A204.1 (cell line): ENCODE data around the gene DHX30.
"Not testable (repeated sequence)": the region's sequence is repeated elsewhere in the genome, so short reads cannot be mapped to it uniquely, and the experiment has no call there.

Source experiments
- FAIRE-seq: peaks from 2 replicates; lab custom pipeline; 2012; peaks lifted over from hg19 to GRCh38; lab: Jason Lieb, UNC

Gene DHX30

DNA sequence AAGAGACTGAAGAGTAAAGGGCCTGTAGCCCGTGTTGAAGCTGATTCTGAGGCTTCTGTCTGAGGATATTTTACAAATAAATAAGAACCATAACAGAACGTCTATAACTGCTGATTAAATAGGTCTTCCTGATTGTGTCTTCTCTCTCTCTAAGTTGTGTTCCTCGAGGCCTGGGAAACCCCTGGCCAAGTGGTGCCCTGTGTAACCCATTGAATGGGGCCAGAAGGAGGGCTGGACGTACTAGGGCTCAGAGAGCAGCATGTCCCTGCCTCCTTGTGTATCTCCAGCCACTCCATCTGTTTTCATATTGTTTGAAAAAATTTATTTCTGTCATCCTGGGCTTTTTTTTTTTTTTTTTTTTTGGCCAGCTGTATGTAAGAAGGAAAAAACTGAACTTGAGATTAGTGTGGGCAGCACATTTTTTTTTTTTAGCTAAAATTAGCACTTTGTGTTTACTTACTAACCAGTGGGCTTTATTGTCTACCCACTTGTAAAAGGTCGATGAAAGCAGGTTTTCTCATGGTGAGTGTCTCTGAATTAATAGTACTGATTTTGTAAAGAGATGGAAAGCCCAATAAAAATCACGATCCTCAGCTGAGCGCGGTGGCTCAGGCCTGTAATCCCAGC lies 10.7 kb downstream of the DHX30 start:
- no peak for FAIRE-seq

DNA sequence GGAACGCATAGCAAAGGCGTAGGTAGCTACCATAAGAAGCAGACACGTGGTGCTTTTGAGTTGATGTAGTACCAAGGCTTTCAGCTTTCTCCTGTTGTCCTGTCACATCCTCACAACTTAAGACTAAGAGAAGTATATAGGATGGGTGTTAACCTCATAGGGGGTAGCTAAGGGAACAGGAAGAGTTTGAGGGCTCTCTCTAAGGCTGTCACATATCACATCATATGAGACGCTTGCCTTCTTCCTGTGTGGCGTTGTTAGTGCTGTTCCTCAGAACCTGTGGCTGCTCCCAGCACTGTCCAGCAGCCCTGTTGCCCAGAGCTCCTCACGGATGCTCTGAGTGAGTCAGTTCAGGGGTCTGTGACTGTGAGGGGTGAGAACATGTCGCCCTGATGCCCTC lies 14.7 kb downstream of the DHX30 start:
- no peak for FAIRE-seq

DNA sequence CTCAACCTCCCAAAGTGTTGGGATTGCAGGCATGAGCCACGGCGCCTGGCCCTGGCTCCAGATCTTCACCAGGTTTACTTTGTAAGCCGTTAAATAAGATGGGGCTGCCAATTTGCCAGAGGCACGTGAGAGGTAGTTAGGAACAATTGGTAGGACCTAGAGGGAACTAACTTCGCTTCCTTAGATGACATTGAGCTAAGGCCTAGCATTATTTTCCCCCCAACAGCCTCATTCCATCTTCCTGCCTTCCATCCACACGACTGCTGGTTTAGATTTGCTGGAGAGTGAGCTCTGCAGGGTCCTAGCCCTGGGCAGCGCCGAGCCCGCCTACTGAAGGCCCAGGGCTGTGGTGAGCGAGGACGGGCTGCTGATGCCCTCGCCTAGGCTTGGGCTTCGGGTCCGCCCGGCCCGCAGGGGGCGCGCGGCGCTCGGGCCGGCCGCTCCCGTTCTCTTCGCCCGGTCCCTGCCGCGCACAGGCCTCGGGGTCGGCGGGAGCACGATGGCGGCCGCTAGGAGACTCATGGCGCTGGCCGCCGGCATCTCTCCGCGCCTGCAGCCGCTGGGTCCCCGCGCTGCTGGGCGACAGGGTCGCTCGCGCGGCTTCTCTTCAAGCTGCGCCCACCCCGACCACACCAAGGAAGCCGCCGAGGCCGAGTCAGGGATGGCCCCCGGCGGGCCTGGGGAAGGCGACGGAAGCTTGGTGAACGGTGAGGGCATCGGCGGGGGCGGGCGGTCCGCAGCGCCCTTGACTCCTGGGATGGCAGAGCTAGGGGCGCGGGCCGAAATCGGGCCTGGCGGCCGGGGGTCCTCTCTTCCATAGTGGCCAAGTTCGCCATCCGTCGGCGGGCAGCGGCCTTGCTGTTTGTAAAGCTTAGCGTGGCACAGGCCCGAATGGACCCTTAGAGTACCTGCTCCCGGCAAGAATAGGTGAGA lies 21.9 kb downstream of the DHX30 start:
- FAIRE-seq, result no peak

DNA sequence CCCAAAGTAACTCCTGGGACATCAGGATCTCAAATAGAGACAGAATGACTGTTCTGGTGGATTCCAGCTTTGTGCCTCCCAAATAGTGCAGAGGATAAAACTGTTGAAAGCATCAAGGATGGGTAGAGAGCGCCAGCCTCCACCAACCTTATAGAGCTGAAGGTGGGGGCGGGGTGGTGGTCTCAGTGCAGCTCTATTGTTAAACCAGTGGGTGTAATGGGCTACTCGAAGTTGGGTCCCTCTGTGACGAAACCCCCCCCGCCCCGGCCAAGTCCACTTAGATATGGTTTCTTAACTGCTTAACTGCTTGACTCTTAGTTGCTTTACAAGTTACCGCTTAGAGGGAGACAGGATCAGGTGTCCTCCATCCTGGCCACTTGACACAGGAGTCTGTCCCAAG lies 22.7 kb downstream of the DHX30 start:
- FAIRE-seq, result no peak

DNA sequence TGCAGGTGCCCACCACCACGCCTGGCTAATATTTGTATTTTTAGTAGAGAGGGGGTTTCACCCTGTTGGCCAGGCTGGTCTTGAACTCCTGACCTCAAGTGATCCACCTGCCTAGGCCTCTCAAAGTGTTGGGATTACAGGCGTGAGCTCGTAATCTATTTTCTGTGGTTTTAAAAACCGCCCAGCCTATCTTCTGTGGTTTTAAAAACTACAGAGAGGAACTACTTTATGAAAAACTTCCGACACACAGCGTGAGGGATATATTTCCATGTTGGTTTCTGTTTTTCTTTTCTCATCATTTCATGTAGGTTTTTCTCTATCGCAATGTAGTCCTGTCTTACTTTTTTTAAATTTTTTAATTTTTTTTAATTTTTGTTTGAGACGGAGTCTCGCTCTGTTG lies 26.5 kb downstream of the DHX30 start:
- FAIRE-seq, result not testable (repeated sequence)

DNA sequence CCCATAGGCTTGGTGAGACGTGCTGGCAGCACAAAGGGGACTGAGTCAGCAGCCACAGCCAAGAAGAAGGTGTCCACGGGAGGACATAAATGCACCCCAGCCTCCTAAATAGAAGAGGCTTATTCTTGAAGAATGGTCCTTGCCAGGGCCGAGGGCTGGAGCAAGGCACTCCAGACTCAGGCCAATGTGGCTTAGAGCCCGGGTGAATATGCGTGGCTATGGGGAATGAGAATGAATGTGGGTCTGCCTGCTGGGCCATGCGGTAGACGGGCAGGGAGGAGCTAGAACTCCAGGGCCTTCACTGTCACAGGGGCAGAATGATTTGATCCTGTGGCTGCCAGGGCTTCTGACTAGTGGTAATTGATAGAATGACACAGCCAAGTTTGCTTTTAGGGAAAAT lies 34.0 kb downstream of the DHX30 start:
- FAIRE-seq, result no peak

DNA sequence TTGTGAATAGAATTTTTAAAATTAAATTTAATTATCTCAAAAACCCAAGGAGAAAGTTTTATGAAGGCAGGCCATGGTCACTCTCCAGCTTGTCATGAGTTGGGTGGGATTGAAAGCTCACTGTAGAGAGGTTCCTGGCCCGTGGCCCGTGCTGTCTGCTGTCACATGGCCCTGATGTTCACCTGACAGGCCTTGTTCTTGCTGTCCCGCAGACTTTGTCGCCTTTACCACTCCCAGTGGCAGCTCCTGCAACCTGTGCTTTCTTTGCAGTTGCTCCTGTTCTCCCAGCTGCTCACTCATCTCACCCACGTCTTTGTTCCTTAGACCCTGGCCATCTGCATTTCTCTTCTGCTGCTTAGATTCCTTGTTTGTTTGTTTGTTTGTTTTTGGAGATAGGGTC lies 35.6 kb downstream of the DHX30 start:
- no peak for FAIRE-seq

DNA sequence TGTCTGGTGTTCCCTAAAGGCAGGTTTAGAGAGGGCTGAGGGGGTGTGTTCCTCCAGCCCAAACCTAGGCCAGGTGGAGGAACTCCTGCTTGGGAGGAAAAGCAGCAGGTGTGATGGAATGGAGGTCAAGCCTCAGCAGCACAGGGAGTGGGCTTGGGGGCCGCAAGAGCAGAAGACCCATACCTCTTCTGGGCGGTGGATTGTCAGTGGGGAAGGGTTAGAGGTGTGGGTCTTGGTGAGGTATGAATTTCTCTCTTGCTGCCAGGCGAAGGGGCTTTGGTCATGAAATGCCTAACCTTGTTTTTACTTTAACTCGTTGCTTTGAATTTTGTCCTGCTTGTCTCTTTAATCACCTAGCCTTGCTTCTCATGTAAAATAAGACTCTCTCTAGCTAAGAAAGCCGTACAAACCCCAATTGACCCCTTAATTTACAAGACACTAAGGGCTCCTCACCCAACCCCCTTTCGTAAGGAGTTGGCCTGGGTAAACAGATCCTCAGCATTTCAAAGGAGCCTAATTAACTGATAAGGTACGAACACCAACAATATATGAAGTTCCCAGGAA lies 38.9 kb downstream of the DHX30 start:
- FAIRE-seq, result no peak

DNA sequence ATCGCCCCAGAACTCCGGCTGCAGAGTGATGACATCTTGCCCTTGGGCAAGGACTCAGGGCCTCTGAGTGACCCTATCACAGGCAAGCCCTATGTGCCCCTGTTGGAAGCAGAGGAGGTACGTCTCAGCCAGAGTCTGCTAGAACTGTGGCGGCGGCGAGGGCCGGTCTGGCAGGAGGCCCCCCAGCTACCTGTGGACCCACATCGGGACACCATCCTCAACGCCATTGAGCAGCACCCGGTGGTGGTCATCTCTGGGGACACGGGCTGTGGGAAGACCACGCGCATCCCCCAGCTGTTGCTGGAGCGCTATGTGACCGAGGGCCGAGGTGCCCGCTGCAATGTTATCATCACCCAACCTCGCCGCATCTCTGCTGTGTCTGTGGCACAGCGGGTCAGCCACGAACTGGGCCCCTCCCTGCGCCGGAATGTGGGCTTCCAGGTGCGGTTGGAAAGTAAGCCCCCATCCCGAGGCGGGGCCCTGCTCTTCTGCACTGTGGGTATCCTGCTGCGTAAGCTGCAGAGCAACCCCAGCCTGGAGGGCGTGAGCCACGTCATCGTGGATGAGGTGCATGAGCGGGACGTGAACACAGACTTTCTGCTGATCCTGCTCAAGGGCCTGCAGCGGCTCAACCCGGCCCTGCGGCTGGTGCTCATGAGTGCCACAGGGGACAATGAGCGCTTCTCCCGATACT lies 43.4 kb downstream of the DHX30 start:
- no peak for FAIRE-seq

DNA sequence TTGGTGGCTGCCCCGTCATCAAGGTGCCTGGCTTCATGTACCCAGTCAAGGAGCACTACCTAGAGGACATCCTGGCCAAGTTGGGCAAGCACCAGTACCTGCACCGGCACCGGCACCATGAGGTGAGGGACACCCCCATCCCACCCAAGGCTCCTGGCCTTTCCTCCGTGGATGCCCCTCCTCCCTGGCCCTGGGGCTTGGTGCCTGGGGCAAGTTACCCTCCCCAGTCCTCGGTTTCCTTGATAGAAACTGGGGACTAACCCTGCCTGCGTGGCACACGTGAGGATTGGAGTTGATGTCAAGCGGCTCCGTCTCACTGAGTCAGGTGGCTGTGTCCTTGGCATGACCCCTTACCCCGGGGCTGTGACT lies 43.9 kb downstream of the DHX30 start:
- FAIRE-seq, result no peak

DNA sequence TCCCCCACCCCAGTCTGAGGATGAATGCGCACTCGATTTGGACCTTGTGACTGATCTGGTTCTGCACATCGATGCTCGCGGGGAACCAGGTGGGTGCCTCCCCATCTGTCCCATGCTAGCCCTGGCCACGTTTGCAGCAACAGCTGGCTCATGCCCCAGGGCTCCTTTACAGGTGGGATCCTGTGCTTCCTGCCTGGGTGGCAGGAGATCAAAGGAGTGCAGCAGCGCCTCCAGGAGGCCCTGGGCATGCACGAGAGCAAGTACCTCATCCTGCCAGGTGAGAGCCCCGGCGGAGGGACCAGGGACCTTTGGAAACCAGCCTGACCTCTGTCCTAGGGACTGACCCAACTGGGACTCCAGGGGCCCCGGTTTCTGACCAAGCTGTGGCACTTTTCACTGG lies 44.3 kb downstream of the DHX30 start:
- no peak for FAIRE-seq

DNA sequence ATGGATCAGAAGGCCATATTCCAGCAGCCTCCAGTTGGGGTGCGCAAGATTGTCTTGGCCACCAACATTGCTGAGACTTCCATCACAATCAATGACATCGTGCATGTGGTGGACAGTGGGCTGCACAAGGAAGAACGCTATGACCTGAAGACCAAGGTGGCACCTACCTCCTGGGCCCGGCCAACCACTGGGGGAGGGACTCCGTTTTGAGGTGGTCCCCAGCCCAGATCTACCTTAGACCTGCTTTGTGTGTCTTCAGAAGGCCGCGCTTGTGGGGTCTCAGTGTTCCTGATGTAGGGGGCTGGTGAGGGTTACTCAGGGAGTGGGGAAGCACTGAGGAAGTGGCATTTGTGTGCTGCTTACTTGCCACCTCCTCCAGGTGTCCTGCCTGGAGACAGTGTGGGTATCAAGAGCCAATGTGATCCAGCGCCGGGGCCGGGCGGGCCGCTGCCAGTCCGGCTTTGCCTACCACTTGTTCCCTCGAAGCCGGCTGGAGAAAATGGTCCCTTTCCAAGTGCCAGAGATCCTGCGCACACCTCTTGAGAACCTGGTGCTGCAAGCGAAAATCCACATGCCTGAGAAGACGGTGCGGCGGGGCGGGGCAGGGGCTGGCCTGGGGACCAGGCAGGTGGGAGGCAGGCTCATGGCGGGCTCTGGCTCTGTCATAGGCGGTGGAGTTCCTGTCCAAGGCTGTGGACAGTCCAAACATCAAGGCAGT lies 45.0 kb downstream of the DHX30 start:
- FAIRE-seq, result no peak

DNA sequence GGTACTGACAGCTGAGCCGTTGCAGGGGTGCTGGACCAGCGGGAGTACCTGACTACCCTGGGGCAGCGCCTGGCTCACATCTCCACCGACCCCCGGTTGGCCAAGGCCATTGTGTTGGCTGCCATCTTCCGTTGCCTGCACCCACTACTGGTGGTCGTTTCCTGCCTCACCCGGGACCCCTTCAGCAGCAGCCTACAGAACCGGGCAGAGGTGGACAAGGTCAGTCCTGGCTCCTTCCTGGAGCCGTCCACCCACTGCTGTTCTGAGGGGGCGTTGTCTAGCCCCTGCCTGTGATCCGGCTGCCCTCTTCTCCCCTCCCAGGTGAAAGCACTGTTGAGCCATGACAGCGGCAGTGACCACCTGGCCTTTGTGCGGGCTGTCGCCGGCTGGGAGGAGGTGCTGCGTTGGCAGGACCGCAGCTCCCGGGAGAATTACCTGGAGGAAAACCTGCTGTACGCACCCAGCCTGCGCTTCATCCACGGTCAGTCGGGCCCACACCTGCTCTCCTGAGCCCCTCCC lies 45.7 kb downstream of the DHX30 start:
- no peak for FAIRE-seq

DNA sequence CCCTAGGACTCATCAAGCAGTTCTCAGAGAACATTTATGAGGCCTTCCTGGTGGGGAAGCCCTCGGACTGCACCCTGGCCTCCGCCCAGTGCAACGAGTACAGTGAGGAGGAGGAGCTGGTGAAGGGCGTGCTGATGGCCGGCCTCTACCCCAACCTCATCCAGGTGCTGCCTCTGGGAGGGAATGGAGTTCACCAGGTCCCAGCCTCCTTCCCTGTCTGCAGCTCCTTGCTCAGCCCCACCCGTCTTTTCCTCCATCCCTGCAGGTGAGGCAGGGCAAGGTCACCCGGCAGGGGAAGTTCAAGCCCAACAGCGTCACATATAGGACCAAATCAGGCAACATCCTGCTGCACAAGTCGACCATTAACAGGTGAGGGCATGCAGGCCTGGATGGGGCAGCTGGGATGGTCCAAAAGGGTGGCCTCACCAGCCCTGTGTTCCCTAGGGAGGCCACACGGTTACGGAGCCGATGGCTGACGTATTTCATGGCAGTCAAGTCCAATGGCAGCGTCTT lies 46.3 kb downstream of the DHX30 start:
- no peak for FAIRE-seq

DNA sequence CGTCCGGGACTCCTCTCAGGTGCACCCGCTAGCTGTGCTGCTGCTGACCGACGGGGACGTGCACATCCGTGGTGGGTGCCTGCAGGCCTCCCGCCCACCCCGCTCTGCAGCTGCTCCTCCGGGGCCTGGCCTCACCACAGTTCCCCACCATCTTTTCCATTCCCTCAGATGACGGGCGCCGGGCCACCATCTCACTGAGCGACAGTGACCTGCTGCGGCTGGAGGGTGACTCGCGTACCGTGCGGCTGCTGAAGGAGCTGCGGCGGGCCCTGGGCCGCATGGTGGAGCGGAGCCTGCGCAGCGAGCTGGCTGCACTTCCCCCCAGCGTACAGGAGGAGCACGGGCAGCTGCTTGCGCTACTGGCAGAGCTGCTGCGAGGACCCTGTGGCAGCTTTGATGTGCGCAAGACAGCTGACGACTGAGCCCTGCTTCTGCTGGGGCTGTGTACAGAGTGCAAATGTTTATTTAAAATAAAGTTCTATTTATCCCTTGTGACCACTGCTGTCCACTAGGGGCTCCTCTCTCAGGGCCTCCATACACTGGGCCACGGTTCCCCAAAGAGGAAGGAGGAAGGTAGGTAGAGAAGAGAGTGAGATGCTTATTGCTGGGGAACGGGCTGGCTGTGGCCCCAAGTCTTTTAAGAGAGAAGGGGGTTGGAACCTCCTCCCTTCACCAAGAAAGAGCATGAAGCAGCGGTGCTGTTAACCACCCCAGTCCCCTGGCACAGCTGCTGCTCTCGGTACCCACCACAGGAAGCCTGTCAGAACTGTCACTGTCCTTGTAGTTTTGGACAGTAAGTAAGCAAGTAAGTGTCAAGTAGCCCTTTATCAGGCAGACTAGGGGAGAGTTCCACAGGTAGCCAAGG lies 47.0 kb downstream of the DHX30 start:
- FAIRE-seq, result no peak

DNA sequence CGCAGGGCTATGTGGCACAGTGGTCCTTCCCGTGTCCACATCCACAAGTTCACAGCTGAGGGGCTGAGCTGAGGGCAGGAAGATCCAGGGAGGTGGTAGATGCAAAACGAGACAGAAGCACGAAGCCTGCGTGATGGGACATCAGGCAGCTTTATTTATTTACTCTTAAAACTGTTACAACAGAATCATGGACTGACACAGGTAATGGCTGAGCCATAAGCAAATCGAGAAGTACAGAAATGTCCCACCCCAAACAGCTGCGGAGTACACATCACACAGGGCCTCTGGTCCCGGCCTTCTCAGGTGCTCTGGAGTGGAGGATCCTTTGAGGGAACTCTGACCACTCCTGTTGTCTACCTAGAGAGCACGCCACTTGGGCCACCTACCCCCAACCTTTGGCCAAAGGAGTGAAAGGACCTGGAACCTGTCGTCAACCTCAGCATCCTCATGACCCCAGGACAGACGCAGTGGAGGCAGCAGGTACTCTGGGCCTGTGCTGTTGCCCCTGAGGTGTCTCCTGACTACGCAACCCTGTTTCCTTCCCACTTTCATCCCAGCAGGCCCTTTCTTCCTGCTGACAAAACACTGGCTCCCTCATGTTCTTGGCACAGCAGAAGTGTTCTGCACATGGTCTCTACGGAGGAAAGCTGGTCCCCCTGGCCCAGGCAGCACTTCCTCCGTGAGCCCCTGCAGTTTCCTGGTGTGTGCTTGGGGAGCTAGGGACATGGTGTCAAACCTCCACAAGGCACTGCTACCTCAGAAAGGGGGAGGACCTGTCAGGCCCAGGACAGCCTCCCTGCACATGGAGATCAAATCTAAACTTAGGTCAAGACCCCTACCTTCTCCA lies 47.8 kb downstream of the DHX30 start:
- FAIRE-seq, result no peak

DNA sequence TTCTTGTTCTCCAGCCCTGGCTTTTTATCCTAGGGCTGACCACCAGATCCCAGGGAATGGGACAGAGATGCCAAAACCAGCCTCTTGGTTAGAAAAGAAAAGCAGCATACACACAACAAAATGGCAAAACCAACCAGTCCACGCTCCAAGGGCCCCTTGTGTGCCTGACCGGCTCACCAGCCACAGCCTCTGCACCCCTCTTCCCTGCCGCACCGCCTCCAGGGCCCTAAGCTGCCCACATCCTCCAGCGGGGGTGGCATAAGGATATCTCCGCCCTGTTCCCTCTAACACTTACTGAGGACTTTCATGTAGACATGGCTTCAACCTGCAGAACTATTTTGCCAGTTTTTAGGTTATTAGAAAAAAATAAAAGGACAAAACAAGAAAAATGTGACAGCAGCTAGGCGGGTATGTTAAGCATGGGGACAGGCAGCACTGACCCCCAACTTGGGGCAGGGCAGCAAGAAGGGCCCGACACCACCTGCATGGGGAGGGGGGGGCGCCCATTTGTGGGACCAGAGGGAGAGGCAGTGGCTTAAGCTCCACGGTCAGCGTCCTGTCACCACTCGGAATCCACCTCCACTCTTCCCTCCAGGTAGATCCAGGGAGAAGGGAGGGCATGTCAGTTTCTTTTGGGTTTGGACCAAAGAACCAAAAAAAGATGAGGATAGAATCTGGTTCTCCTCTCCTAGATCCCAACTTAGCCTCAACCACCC lies 49.1 kb downstream of the DHX30 start:
- FAIRE-seq, result no peak

DNA sequence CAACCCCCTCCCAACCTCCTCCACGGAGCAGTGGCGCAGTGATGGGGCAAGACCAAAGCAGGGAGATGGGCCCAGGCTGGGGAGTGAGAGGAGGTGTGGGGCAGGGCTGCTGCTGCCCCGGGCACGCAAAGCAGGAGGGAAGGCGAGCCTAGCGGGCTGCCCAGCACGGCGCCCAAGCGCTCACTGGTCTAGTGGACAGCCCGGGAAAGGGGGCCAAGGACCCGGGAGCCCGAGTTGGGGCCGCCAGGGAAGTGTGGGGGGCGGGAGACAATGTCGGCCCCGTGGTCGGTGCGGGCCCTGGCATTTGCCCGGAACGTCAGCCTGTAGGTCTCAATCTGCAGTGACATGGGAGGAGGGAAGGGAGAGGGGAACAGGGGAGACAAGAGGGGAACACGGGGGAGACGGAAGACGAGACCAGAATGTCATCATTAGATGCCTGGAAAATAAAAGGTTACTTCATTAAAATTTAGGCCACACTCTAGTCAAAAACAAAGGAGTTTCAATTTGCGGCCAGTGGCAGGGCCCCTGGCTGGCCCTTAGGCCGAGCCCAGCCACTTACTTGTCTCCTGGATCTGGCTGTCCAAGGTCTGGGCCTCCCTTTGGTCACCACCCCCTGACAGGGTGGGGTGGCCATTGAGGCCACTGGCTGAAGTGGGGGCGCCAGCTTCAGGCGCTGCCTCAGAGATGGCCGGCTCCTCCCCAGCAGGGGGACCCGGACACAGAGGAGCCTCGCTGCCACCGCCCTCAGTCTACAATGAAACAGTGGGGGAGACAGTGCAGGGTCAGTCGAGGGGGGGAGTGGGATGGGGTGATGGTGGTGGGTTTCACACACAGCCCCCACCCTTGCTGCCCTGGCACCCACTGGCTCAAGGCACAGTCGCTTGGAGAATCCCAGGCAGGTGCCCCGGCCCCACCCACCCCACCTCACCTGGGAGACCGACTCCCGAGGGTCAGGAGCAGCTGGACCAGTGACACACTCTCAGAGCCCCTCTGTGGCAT lies 50.0 kb downstream of the DHX30 start:
- no peak for FAIRE-seq
